ENCODE data around the gene PAX8. TPM values are rescaled to one million over a fixed set of nuclear protein-coding genes. Genes with fewer than 3 reads are reported as not detected.

PAX8 gene
- total RNA-seq, 2 experiments from 2014 or later, result 1.6 to 2.6 TPM

DNA sequence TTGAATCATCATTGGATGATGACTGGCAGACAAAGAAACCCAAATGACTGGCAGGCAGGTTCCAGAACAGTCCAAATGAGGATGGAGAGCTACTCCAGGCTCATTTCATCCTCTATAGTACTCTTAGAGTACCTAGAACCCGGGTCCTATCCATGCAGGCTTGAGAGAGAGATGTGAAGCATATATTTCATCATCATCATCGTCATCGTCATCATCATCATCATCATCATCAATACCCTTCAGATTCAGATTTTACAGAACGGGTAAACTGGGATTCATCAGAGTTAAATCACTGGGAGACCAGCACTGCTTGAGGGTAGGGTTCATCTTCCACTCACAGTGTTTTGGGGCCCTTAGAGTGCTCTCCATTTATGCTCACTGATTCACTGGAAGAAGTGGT lies 52.3 kb downstream of the PAX8 start:
- no peaks in the 10 kb centered on the region for H3K36me3 ChIP-seq (ENCODE audit: insufficient read depth, low read length)
- no peak overlapping the region for H2AFZ ChIP-seq (ENCODE audit: low read length)
- CTCF ChIA-PET (ENCODE audit: unreplicated experiment), result no interaction called here
- H3K27ac ChIP-seq (ENCODE audit: low read depth, low read length, poor library complexity, severe bottlenecking), result no peak overlapping the region
- H3K9me2 ChIP-seq (ENCODE audit: insufficient read depth, low read length), result no peaks in the 10 kb centered on the region
- TF ChIP-seq EZH2phosphoT487 (IDR thresholded peaks at IDR 0.05; ENCODE audit: borderline replicate concordance, low read depth, low read length) (no peak), CTCF (conservative IDR thresholded peaks at IDR 0.05; ENCODE audit: low read length) (no peak)
- H3K4me3 ChIP-seq (ENCODE audit: low read depth, low read length, poor library complexity, severe bottlenecking), result no peak overlapping the region
- DNase-seq (ENCODE audit: low spot score), result no peak
- POLR2A ChIA-PET, result no interaction called here
- H3K4me2 ChIP-seq (ENCODE audit: low read length), result no peak overlapping the region
- no peaks in the 10 kb centered on the region for H3K9me3 ChIP-seq (ENCODE audit: low read length)
- intact Hi-C loops (cut with micrococcal nuclease; ENCODE audit: unreplicated experiment), result no loop called here
- H4K20me1 ChIP-seq (ENCODE audit: insufficient read depth, low read length), result no peaks in the 10 kb centered on the region
- no peaks in the 10 kb centered on the region for H3K4me1 ChIP-seq (ENCODE audit: insufficient read depth, low read length, poor library complexity, severe bottlenecking)
- no TSS peak for BruUV-seq (replicated peaks)
- no peaks in the 10 kb centered on the region for H3K79me2 ChIP-seq (ENCODE audit: insufficient read depth, low read depth, low read length)

DNA sequence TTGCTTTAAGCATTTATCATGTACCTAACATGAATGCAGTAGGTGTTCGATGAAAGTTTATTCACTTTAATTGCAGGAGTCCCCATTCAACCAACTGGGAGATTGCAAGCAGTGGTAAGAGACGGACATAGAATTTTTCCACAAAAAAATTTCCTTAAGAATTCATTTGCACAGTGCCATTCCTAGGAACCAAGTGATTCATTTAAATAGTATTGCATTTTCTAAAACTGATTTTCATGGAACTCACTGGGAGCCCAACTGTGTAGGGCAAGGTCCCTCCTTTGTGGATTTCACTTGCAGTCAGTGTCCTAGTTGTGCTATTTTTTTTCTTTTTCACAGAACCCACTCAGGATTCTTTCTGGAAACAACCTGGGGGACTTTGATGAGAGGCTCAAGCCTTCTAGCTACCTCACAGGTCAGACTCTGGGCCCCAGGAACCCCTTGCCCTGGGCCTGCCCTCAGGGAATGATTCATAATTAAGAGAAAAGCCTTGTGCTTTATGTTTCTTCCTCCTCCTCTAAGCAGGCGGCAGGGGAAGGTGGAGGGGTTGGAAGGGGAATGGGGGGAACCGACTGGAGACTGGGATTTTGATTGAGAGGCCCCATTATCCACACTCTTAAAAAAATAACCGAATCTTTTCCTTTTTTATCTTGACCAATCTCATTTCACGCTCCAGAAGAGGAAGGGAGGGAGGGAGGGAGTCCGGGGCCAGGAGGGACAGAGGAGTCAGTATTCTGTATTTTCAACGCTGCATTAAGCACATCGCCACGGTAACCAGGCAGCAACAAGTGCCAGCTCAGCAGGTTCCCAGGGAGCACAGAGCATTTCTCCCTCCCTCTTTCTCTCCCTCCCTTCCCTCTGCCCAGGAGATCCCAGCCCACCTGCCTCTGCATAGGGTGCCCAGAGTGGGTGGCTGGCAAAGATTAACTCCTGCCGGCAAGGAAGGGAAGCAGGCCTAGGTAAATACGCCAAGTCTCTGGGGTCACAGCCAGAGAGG lies 53.2 kb downstream of the PAX8 start:
- Histone ChIP-seq H3K9me2 (ENCODE audit: insufficient read depth, low read length) (no peaks in the 10 kb centered on the region), H4K20me1 (ENCODE audit: insufficient read depth, low read length) (no peaks in the 10 kb centered on the region), H2AFZ (ENCODE audit: low read length) (no peak overlapping the region), H3K79me2 (ENCODE audit: insufficient read depth, low read depth, low read length) (no peaks in the 10 kb centered on the region), H3K4me1 (ENCODE audit: insufficient read depth, low read length, poor library complexity, severe bottlenecking) (no peaks in the 10 kb centered on the region), H3K9me3 (ENCODE audit: low read length) (no peaks in the 10 kb centered on the region), H3K4me3 (ENCODE audit: low read depth, low read length, poor library complexity, severe bottlenecking) (no peak overlapping the region), H3K27ac (ENCODE audit: low read depth, low read length, poor library complexity, severe bottlenecking) (no peak overlapping the region), H3K4me2 (ENCODE audit: low read length) (no peak overlapping the region), H3K36me3 (ENCODE audit: insufficient read depth, low read length) (no peaks in the 10 kb centered on the region)
- DNase-seq (ENCODE audit: low spot score), result no peak
- ChIA-PET CTCF (ENCODE audit: unreplicated experiment) (no interaction called here), POLR2A (no interaction called here)
- TF ChIP-seq CTCF (conservative IDR thresholded peaks at IDR 0.05; ENCODE audit: low read length) (no peak), EZH2phosphoT487 (IDR thresholded peaks at IDR 0.05; ENCODE audit: borderline replicate concordance, low read depth, low read length) (no peak)
- BruUV-seq (replicated peaks), result no TSS peak
- intact Hi-C loops (cut with micrococcal nuclease; ENCODE audit: unreplicated experiment), result no loop called here

GRCh38 chr2:113224647-113225236 lies 54.0 kb downstream of the PAX8 start:
- POLR2A ChIA-PET, result no interaction called here
- no TSS peak for BruUV-seq (replicated peaks)

More at GRCh38 chr2:113224647-113225236, 54.0 kb downstream of the PAX8 start:
- Histone ChIP-seq H3K36me3 (ENCODE audit: insufficient read depth, low read length) (no peaks in the 10 kb centered on the region), H3K79me2 (ENCODE audit: insufficient read depth, low read depth, low read length) (no peaks in the 10 kb centered on the region), H3K4me1 (ENCODE audit: insufficient read depth, low read length, poor library complexity, severe bottlenecking) (no peaks in the 10 kb centered on the region), H3K4me2 (ENCODE audit: low read length) (no peak overlapping the region), H3K27ac (ENCODE audit: low read depth, low read length, poor library complexity, severe bottlenecking) (no peak overlapping the region), H3K9me3 (ENCODE audit: low read length) (no peaks in the 10 kb centered on the region), H3K9me2 (ENCODE audit: insufficient read depth, low read length) (no peaks in the 10 kb centered on the region), H3K4me3 (ENCODE audit: low read depth, low read length, poor library complexity, severe bottlenecking) (no peak overlapping the region), H2AFZ (ENCODE audit: low read length) (no peak overlapping the region), H4K20me1 (ENCODE audit: insufficient read depth, low read length) (no peaks in the 10 kb centered on the region)
- intact Hi-C loops (cut with micrococcal nuclease; ENCODE audit: unreplicated experiment), result no loop called here
- DNase-seq (ENCODE audit: low spot score), result no peak
- CTCF ChIA-PET (ENCODE audit: unreplicated experiment), result no interaction called here
- TF ChIP-seq CTCF (conservative IDR thresholded peaks at IDR 0.05; ENCODE audit: low read length), result no peak
- no peak for TF ChIP-seq EZH2phosphoT487 (IDR thresholded peaks at IDR 0.05; ENCODE audit: borderline replicate concordance, low read depth, low read length)
